SU-DHL-6 (cell line): ENCODE measurements around the gene ASB15.
"Not testable (repeated sequence)": the region's sequence is repeated elsewhere in the genome, so short reads cannot be mapped to it uniquely, and the experiment has no call there.

Experiments
- H2AFZ ChIP-seq: fragments of 200-600 bp; sonication (generic); 2 replicates; pipeline ENCODE4 v1.6.1; 2014; ENCODE audit warnings: low read depth, mild to moderate bottlenecking, moderate library complexity, mixed read lengths, antibody characterized with exemption, low read length; ENCODE audit not compliant: severe bottlenecking
- H3F3A ChIP-seq: fragments of 200-600 bp; shearing (Covaris generic); 2 replicates; pipeline ENCODE4 v1.6.0; 2016; ENCODE audit warnings: antibody characterized with exemption, mild to moderate bottlenecking; ENCODE audit not compliant: insufficient read depth
- H3K27ac ChIP-seq: fragments of 200-600 bp; sonication (generic); 2 replicates; pipeline ENCODE4 v1.5.1; 2016; ENCODE audit warnings: low read depth, mild to moderate bottlenecking, low read length, moderate library complexity, mixed read lengths
- H3K27me3 ChIP-seq: fragments of 200-600 bp; sonication (generic), shearing (Covaris generic); 2 replicates; pipeline ENCODE4 v1.6.0; 2014; ENCODE audit warnings: mild to moderate bottlenecking, low read length
- H3K36me3 ChIP-seq: fragments of 200-600 bp; sonication (generic); 2 replicates; pipeline ENCODE4 v1.6.1; 2014; ENCODE audit warnings: mild to moderate bottlenecking, low read length, mixed read lengths
- H3K4me2 ChIP-seq: fragments of 300-600, 200-600 bp; shearing (Covaris generic), sonication (generic); 2 replicates; pipeline ENCODE4 v1.6.0; 2014; ENCODE audit warnings: low read length, low read depth, mild to moderate bottlenecking; ENCODE audit not compliant: poor library complexity, severe bottlenecking
- H3K4me3 ChIP-seq: fragments of 200-600 bp; sonication (generic); 2 replicates; pipeline ENCODE4 v1.5.1; 2014; ENCODE audit warnings: antibody characterized with exemption, low read length, mild to moderate bottlenecking, mixed read lengths; ENCODE audit not compliant: insufficient read depth, poor library complexity, severe bottlenecking
- H3K79me2 ChIP-seq: fragments of 200-600 bp; sonication (generic); 2 replicates; pipeline ENCODE4 v1.6.1; 2014; ENCODE audit warnings: mild to moderate bottlenecking, low read length, moderate library complexity; ENCODE audit not compliant: insufficient read depth
- H3K9ac ChIP-seq: fragments of 200-600 bp; sonication (generic); 2 replicates; pipeline ENCODE4 v1.7.0; 2014; ENCODE audit warnings: mild to moderate bottlenecking, low read length
- H3K9me2 ChIP-seq: fragments of 200-600 bp; sonication (generic); replicated peaks from 2 replicates; pipeline ENCODE4 v1.6.1; 2014; ENCODE audit warnings: low read length; ENCODE audit not compliant: insufficient read depth
- H3K9me3 ChIP-seq: fragments of 200-600 bp; sonication (generic); 2 replicates; pipeline ENCODE4 v1.6.1; 2014; ENCODE audit warnings: low read length, mixed read lengths; ENCODE audit not compliant: insufficient read depth
- H4K20me1 ChIP-seq: fragments of 200-600 bp; sonication (generic); 2 replicates; pipeline ENCODE4 v1.6.1; 2014; ENCODE audit warnings: low read depth, mild to moderate bottlenecking, antibody characterized with exemption, low read length, moderate library complexity, mixed read lengths
- CTCF ChIP-seq: fragments of 200-600 bp; sonication (generic); IDR thresholded peaks from one replicate; pipeline ENCODE4 v1.5.1; 2017; ENCODE audit warnings: antibody characterized with exemption, mild to moderate bottlenecking, low read length, moderate library complexity; ENCODE audit not compliant: insufficient read depth, poor library complexity, severe bottlenecking
- EZH2phosphoT487 ChIP-seq: fragments of 200-600 bp; sonication (generic), shearing (Covaris generic); conservative IDR thresholded peaks from 2 replicates; pipeline ENCODE4 v1.6.1; 2018; ENCODE audit warnings: mild to moderate bottlenecking, antibody characterized with exemption, low read length, moderate library complexity, mixed read lengths

ASB15 gene

GRCh38 chr7:123601530-123601929 lies at the start of gene ASB15:
TSS of gene ASB15 (plus strand) at chr7:123601821. CDS start at chr7:123614503, 12,682 bp downstream.
- TF ChIP-seq CTCF (no peak), EZH2phosphoT487 (no peak)
- no peaks in the 10 kb centered on the region for H4K20me1 ChIP-seq
- H3K4me3 ChIP-seq: no peak within 1 kb of the TSS
- no peak within 1 kb of the TSS for H3K9ac ChIP-seq
- H3K36me3 ChIP-seq: no peaks in the 10 kb centered on the region
- H2AFZ ChIP-seq: no peak within 1 kb of the TSS
- no peaks in the 10 kb centered on the region for H3K79me2 ChIP-seq
- H3K27me3 ChIP-seq: no peaks in the 10 kb centered on the region
- no peaks in the 10 kb centered on the region for H3K9me2 ChIP-seq
- no peaks in the 10 kb centered on the region for H3F3A ChIP-seq
- no peak within 1 kb of the TSS for H3K4me2 ChIP-seq
- no peaks in the 10 kb centered on the region for H3K9me3 ChIP-seq
- no peak within 1 kb of the TSS for H3K27ac ChIP-seq

DNA sequence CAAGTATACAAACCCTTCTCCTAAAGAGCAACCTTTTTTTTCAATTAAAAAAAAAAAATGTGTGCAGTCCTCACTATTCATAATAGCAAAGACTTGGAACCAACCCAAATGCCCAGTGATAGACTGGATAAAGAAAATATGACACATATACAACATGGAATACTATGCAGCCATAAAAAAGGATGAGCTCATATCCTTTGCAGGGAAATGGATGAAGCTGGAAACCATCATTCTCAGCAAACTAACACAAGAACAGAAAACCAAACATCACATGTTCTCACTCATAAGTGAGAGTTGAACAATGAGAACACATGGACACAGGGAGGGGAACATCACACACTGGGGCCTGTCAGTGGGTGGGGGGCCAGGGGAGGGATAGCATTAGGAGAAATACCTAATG lies 49.5 kb upstream of the ASB15 start:
- H3K79me2 ChIP-seq: peaks cover 20% of the 10 kb centered on the region
- H4K20me1 ChIP-seq, H3K4me2 ChIP-seq, H3K27ac ChIP-seq, H2AFZ ChIP-seq, H3K4me3 ChIP-seq, H3K9me3 ChIP-seq, H3F3A ChIP-seq, H3K27me3 ChIP-seq, H3K9ac ChIP-seq, H3K9me2 ChIP-seq: not testable (repeated sequence)
- peaks cover 11% of the 10 kb centered on the region; the same call in 1 of the 2 replicates for H3K36me3 ChIP-seq

GRCh38 chr7:123552641-123553040 lies 49.0 kb upstream of the ASB15 start:
- Histone ChIP-seq H3K9ac (no peak overlapping the region), H4K20me1 (no peaks in the 10 kb centered on the region), H3K27ac (no peak overlapping the region), H3K79me2 (peaks cover 23% of the 10 kb centered on the region), H3F3A (no peaks in the 10 kb centered on the region), H3K9me3 (no peaks in the 10 kb centered on the region), H3K36me3 (peaks cover 11% of the 10 kb centered on the region; the same call in 1 of the 2 replicates), H3K9me2 (no peaks in the 10 kb centered on the region), H3K27me3 (no peaks in the 10 kb centered on the region), H3K4me2 (no peak overlapping the region), H2AFZ (no peak overlapping the region), H3K4me3 (no peak overlapping the region)
- no peak for TF ChIP-seq EZH2phosphoT487
- no peak for TF ChIP-seq CTCF

DNA sequence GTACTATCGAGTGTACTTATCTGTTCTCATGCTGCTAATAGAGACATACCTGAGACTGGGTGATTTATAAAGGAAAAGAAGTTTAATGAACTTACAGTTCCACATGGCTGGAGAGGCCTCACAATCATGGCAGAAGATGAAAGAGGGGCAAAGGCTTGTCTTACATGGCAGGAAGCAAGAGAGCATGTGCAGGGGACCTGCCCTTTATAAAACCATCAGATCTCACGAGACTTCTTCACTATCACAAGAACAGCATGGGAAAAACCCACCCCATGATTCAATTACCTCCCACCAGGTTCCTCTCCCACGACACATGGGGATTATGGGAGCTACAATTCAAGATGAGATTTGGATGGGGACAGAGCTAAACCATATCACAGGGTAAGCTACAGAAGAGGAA lies 48.5 kb upstream of the ASB15 start:
- no peak for TF ChIP-seq EZH2phosphoT487
- TF ChIP-seq CTCF: no peak
- Histone ChIP-seq H3K9me3 (no peaks in the 10 kb centered on the region), H3K4me2 (no peak overlapping the region), H3K79me2 (peaks cover 18% of the 10 kb centered on the region), H3K27me3 (no peaks in the 10 kb centered on the region), H3K36me3 (peaks cover 10% of the 10 kb centered on the region; the same call in 1 of the 2 replicates), H3K9ac (no peak overlapping the region), H3K9me2 (no peaks in the 10 kb centered on the region), H4K20me1 (no peaks in the 10 kb centered on the region), H2AFZ (no peak overlapping the region), H3F3A (no peaks in the 10 kb centered on the region), H3K4me3 (no peak overlapping the region), H3K27ac (no peak overlapping the region)
